ENCODE data around the gene COL19A1. TPM values are rescaled to one million over a fixed set of nuclear protein-coding genes. Genes with fewer than 3 reads are reported as not detected.

Gene COL19A1
- polyA plus RNA-seq, 3 donors from 2014 or later = not detected

DNA sequence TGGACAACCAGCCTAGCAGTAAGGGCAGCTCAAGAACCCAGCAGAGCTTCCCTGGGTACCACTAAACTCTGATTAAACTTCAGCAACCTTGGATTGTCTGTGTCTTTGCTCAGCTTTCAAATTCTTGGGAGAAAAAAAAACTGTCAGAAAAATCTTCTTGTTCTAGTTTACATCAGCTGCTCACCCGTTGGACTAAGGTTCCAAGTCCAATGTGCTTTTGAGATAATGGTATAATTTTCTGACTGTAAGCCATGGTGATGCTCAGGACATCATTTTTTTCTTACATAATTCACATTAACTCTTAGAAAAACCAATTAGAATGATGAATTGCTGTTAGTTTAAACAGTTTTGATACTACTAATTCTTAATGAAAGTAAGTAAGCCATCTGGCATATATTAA is 290.7 kb downstream of the COL19A1 start:
- H3K27me3 Mint-ChIP-seq (ENCODE audit: low read depth in 3 of 3) = peaks cover 2% of the 10 kb centered on the region in 3 donors
- no peaks in the 10 kb centered on the region for H3K4me1 Mint-ChIP-seq
- H3K27ac Mint-ChIP-seq = no peak overlapping the region
- H3K36me3 Mint-ChIP-seq = no peaks in the 10 kb centered on the region
- H3K4me3 Mint-ChIP-seq = no peak overlapping the region
- DNase-seq = no peak
- peaks cover 0 to 2% (median 0%) of the 10 kb centered on the region in 6 donors for H3K9me3 Mint-ChIP-seq

- H3K9me3 Mint-ChIP-seq = peaks cover 0 to 5% (median 0%) of the 10 kb centered on the region in 6 donors
- H3K4me1 Mint-ChIP-seq = no peaks in the 10 kb centered on the region
- H3K27ac Mint-ChIP-seq = no peak overlapping the region
- no peak overlapping the region for H3K4me3 Mint-ChIP-seq
- peaks cover 0 to 6% (median 0%) of the 10 kb centered on the region in 3 donors for H3K27me3 Mint-ChIP-seq (ENCODE audit: low read depth in 3 of 3)
- no peak for DNase-seq
- H3K36me3 Mint-ChIP-seq = no peaks in the 10 kb centered on the region
Measured at GRCh38 chr6:70160276-70160675, 293.9 kb downstream of the COL19A1 start.

DNA sequence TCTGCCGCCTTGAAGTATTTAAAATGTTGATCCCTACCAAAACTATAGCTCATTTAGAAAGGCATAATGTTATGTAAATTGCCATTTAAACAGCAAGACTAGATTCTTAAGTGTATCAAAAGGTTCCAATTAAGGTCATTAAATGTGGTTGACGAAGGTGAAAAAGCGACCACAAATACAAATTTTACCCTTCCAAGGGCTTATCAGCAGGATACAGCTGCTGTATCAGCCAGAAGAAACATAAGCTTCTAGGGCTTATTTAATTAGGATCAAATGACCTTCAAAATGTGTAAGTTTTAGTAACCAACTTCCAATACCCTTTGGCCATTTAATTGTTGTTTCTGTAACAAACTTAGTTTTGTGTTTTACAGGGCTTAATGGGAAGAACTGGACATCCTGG is 296.6 kb downstream of the COL19A1 start:
- Mint-ChIP-seq H3K27ac (no peak overlapping the region), H3K27me3 (ENCODE audit: low read depth in 3 of 3) (peaks cover 0 to 3% (median 2%) of the 10 kb centered on the region in 3 donors), H3K36me3 (no peaks in the 10 kb centered on the region), H3K4me3 (no peak overlapping the region), H3K4me1 (no peaks in the 10 kb centered on the region), H3K9me3 (peaks cover 0 to 11% (median 0%) of the 10 kb centered on the region in 6 donors)
- no peak for DNase-seq

DNA sequence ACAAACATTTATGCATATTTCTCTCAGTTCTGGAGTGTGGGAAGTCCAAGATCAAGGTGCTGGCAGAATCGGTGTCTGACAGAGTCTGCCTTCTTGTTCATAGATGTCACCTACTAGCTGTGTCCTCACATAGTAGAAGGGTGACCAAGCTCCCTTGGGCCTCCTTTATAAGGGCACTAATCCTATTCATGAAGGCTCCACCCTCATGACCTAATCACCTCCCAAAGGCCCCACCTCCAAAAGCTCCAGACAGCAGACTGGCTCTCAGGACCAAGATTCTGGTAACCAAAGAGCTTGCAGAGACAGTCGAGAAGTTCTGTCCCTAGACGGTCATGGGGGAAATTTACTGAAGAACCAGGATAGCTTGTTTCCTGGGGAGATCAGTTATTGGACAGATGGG is 297.4 kb downstream of the COL19A1 start:
- no peaks in the 10 kb centered on the region for H3K4me1 Mint-ChIP-seq

GRCh38 chr6:70164556-70164955 is 298.2 kb downstream of the COL19A1 start:
- peaks cover 0 to 11% (median 0%) of the 10 kb centered on the region in 6 donors for H3K9me3 Mint-ChIP-seq
- H3K27ac Mint-ChIP-seq = no peak overlapping the region
- DNase-seq = no peak

More for the DNA sequence above, 297.4 kb downstream of the COL19A1 start:
- Mint-ChIP-seq H3K36me3 (no peaks in the 10 kb centered on the region), H3K4me3 (no peak overlapping the region), H3K27ac (no peak overlapping the region), H3K9me3 (peaks cover 0 to 11% (median 0%) of the 10 kb centered on the region in 6 donors), H3K27me3 (ENCODE audit: low read depth in 3 of 3) (peaks cover 0 to 3% (median 2%) of the 10 kb centered on the region in 3 donors)
- no peak for DNase-seq

GRCh38 chr6:70166088-70166958 is 300.0 kb downstream of the COL19A1 start:
- Mint-ChIP-seq H3K4me3 (no peak overlapping the region), H3K27me3 (ENCODE audit: low read depth in 3 of 3) (peaks cover 0 to 3% (median 2%) of the 10 kb centered on the region in 3 donors), H3K27ac (no peak overlapping the region), H3K4me1 (no peaks in the 10 kb centered on the region), H3K36me3 (no peaks in the 10 kb centered on the region), H3K9me3 (peaks cover 0 to 11% (median 0%) of the 10 kb centered on the region in 6 donors)
- no peak for DNase-seq

More at GRCh38 chr6:70164556-70164955, 298.2 kb downstream of the COL19A1 start:
- Mint-ChIP-seq H3K27me3 (ENCODE audit: low read depth in 3 of 3) (peaks cover 0 to 3% (median 2%) of the 10 kb centered on the region in 3 donors), H3K4me1 (no peaks in the 10 kb centered on the region), H3K36me3 (no peaks in the 10 kb centered on the region), H3K4me3 (no peak overlapping the region)

- no peak for DNase-seq
- Mint-ChIP-seq H3K27me3 (ENCODE audit: low read depth in 3 of 3) (peaks cover 0 to 5% (median 2%) of the 10 kb centered on the region in 3 donors), H3K27ac (no peak overlapping the region), H3K4me1 (no peaks in the 10 kb centered on the region), H3K4me3 (no peak overlapping the region), H3K9me3 (peaks cover 0 to 15% (median 0%) of the 10 kb centered on the region in 6 donors), H3K36me3 (no peaks in the 10 kb centered on the region)
Measured at GRCh38 chr6:70168681-70169377, 302.5 kb downstream of the COL19A1 start.

GRCh38 chr6:70171236-70171635 is 304.9 kb downstream of the COL19A1 start:
- H3K27me3 Mint-ChIP-seq (ENCODE audit: low read depth in 3 of 3) = peaks cover 0 to 3% (median 2%) of the 10 kb centered on the region in 3 donors
- peaks cover 0 to 14% (median 0%) of the 10 kb centered on the region in 6 donors for H3K9me3 Mint-ChIP-seq
- H3K4me3 Mint-ChIP-seq = no peak overlapping the region
- no peaks in the 10 kb centered on the region for H3K4me1 Mint-ChIP-seq
- no peaks in the 10 kb centered on the region for H3K36me3 Mint-ChIP-seq
- DNase-seq = no peak
- H3K27ac Mint-ChIP-seq = no peak overlapping the region

DNA sequence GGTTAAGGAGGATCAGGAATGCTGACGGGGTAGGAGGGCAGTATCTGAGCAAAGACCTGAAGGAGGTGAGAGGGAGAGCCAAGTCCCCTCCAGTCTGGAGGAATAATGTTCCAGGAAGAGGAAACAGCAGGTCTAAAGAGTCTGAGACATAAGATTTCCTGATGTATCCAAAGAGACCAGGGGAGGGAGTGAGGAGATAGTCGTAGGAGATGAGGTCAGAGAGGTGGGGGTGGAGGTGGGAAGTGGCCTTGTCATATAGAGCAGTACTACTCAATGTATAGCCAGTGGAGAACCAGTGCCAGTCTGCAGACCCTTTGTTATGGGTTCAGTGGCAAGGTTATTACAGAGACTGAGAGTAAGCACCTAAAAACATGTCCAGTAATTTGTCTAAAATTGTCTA is 305.9 kb downstream of the COL19A1 start:
- Mint-ChIP-seq H3K9me3 (peaks cover 0 to 14% (median 0%) of the 10 kb centered on the region in 6 donors), H3K4me1 (no peaks in the 10 kb centered on the region), H3K27ac (no peak overlapping the region), H3K4me3 (no peak overlapping the region), H3K36me3 (no peaks in the 10 kb centered on the region), H3K27me3 (ENCODE audit: low read depth in 3 of 3) (peaks cover 0 to 3% (median 0%) of the 10 kb centered on the region in 3 donors)
- no peak for DNase-seq

DNA sequence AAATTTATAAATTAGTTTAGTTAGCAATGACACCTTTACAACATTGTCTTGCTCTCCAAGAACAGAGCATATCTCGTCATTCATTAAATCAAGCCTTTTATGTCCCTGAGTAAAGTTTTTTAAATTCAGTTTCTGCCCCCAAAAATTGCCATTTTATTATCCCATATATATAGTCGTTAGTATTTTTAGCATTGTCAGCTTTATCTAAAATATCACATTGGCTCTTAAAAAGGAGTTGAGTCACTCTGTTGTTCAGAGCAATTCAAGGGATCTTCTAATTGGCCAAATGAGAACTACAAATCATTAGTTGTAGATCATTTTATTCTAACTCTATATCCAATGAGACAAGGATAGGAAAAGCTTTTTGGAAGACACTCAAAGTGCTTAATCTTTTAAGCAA is 309.4 kb downstream of the COL19A1 start:
- H3K9me3 Mint-ChIP-seq = peaks cover 0 to 14% (median under 1%) of the 10 kb centered on the region in 6 donors
- no peaks in the 10 kb centered on the region for H3K4me1 Mint-ChIP-seq
- no peak overlapping the region for H3K4me3 Mint-ChIP-seq
- no peaks in the 10 kb centered on the region for H3K36me3 Mint-ChIP-seq
- peaks cover 0 to 3% (median 0%) of the 10 kb centered on the region in 3 donors for H3K27me3 Mint-ChIP-seq (ENCODE audit: low read depth in 3 of 3)
- DNase-seq = no peak
- H3K27ac Mint-ChIP-seq = no peak overlapping the region

GRCh38 chr6:70176842-70177550 is 310.6 kb downstream of the COL19A1 start:
- H3K27me3 Mint-ChIP-seq (ENCODE audit: low read depth in 3 of 3) = peaks cover 0 to 3% (median 0%) of the 10 kb centered on the region in 3 donors
- H3K4me1 Mint-ChIP-seq = no peaks in the 10 kb centered on the region
- no peak overlapping the region for H3K4me3 Mint-ChIP-seq
- no peak overlapping the region for H3K27ac Mint-ChIP-seq
- no peak for DNase-seq
- H3K9me3 Mint-ChIP-seq = peaks cover 0 to 12% (median 1%) of the 10 kb centered on the region in 6 donors
- no peaks in the 10 kb centered on the region for H3K36me3 Mint-ChIP-seq

DNA sequence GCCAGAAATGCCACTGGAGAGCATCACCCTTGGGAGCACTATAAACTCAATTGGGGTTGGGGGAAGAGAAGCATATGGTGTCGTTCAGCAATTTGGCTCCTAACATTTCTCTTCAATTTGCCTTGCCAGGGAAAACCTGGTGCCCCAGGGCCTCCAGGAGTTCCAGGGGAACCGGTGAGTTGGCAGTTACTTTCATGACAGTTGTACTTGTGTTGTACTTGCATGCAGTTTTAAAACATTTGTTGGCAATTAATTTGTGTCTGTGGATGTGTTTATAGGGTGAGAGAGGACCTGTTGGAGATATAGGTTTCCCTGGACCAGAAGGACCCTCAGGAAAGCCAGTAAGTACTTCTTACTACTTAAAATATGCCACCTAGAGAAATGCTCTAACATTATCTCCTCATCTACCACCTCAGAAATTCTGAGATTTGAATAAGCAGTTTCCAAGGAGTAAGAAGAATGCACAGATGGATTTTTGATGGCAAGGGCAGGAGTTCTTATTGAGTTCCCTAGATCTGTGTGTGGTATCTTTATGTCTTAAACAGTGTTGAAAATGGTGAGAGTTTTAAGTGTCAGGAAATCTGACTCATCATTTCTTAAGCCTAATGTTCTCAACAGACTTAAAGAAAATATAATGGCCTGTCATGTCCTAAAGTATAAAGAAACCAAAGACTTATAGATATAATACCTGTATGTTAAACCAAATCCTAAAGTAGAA is 314.0 kb downstream of the COL19A1 start:
- Mint-ChIP-seq H3K36me3 (no peaks in the 10 kb centered on the region), H3K4me3 (no peak overlapping the region), H3K27me3 (ENCODE audit: low read depth in 3 of 3) (no peaks in the 10 kb centered on the region), H3K27ac (no peak overlapping the region), H3K9me3 (peaks cover 0 to 2% (median 0%) of the 10 kb centered on the region in 6 donors), H3K4me1 (no peaks in the 10 kb centered on the region)
- no peak for DNase-seq
